Liver (tissue), 9 donors: ENCODE measurements around the gene RAB1A. TPM values are rescaled to one million over a fixed set of nuclear protein-coding genes. Genes with fewer than 3 reads are reported as not detected.

Source experiments
- DNase-seq: peaks from one replicate; pipeline ENCODE4 v3.0.0-alpha.2; 2017; ENCODE audit warnings: low spot score
- H3K27ac ChIP-seq, 2 donors: one replicate each; pipeline ENCODE4 v1.7.0; 2013; ENCODE audit warnings: inconsistent platforms in 2 of 2, low read length in 2 of 2, control low read depth in 1 of 2, low read depth in 1 of 2, mild to moderate bottlenecking in 1 of 2
- H3K27me3 ChIP-seq, 4 donors: one replicate each; pipeline versions ENCODE4 v1.6.1 to v1.7.0; 2013; ENCODE audit warnings: low read length in 3 of 4, inconsistent platforms in 1 of 4, mild to moderate bottlenecking in 1 of 4, moderate library complexity in 1 of 4; ENCODE audit not compliant: control insufficient read depth in 4 of 4, insufficient read depth in 4 of 4
- H3K36me3 ChIP-seq, 4 donors: one replicate each; pipeline versions ENCODE4 v1.6.1 to v1.7.0; 2013; ENCODE audit warnings: low read length in 3 of 4, mild to moderate bottlenecking in 3 of 4, low read depth in 1 of 4, moderate library complexity in 1 of 4; ENCODE audit not compliant: control insufficient read depth in 4 of 4, insufficient read depth in 3 of 4
- H3K4me1 ChIP-seq, 4 donors: one replicate each; pipeline versions ENCODE4 v1.6.1 to v1.7.0; 2013; ENCODE audit warnings: low read length in 3 of 4, mild to moderate bottlenecking in 3 of 4, moderate library complexity in 1 of 4; ENCODE audit not compliant: control insufficient read depth in 4 of 4, insufficient read depth in 4 of 4
- H3K4me3 ChIP-seq, 3 donors: one replicate each; pipeline versions ENCODE4 v1.6.1 to v1.7.0; 2013; ENCODE audit warnings: low read length in 3 of 3, control low read depth in 1 of 3, low read depth in 1 of 3, mild to moderate bottlenecking in 1 of 3
- H3K9ac ChIP-seq, 2 donors: one replicate each; pipeline ENCODE4 v1.7.0; 2013; ENCODE audit warnings: low read length in 2 of 2, mild to moderate bottlenecking in 2 of 2, moderate library complexity in 2 of 2, control low read depth in 1 of 2, low read depth in 1 of 2
- H3K9me3 ChIP-seq, 4 donors: one replicate each; pipeline versions ENCODE4 v1.6.1 to v1.7.0; 2013; ENCODE audit warnings: low read length in 3 of 4; ENCODE audit not compliant: control insufficient read depth in 4 of 4
- EGR1 ChIP-seq, 2 donors: IDR thresholded peaks; 2 replicates each; pipeline ENCODE4 v1.6.1; 2016 to 2018; ENCODE audit warnings: antibody characterized with exemption in 2 of 2, low read depth in 2 of 2
- FOXA1 ChIP-seq: IDR thresholded peaks from 2 replicates; pipeline ENCODE4 v1.6.1; 2016; ENCODE audit warnings: antibody characterized with exemption
- FOXA2 ChIP-seq: IDR thresholded peaks from 2 replicates; pipeline ENCODE4 v1.6.1; 2016; ENCODE audit warnings: antibody characterized with exemption
- GABPA ChIP-seq, 2 donors: IDR thresholded peaks in 1 of 2; conservative IDR thresholded peaks in 1 of 2; 2 replicates each; pipeline ENCODE4 v1.6.1; 2016; ENCODE audit warnings: antibody characterized with exemption in 2 of 2, mild to moderate bottlenecking in 1 of 2, moderate library complexity in 1 of 2
- HNF4A ChIP-seq, 2 donors: conservative IDR thresholded peaks; 2 replicates each; pipeline ENCODE4 v1.6.1; 2016; ENCODE audit warnings: antibody characterized with exemption in 2 of 2, mild to moderate bottlenecking in 2 of 2
- HNF4G ChIP-seq: IDR thresholded peaks from 2 replicates; pipeline ENCODE4 v1.6.1; 2016; ENCODE audit warnings: antibody characterized with exemption
- JUND ChIP-seq, 2 donors: IDR thresholded peaks; 2 replicates each; pipeline ENCODE4 v1.6.1; 2016; ENCODE audit warnings: antibody characterized with exemption in 2 of 2
- NR2F2 ChIP-seq: IDR thresholded peaks from 2 replicates; pipeline ENCODE4 v1.6.1; 2016; ENCODE audit warnings: antibody characterized with exemption
- RAD21 ChIP-seq, 2 donors: IDR thresholded peaks; 2 replicates each; pipeline ENCODE4 v1.6.1; 2016; ENCODE audit warnings: antibody characterized with exemption in 2 of 2, mild to moderate bottlenecking in 2 of 2
- RXRA ChIP-seq, 2 donors: IDR thresholded peaks; 2 replicates each; pipeline ENCODE4 v1.6.1; 2017 to 2018; ENCODE audit warnings: antibody characterized with exemption in 2 of 2, mild to moderate bottlenecking in 1 of 2
- SP1 ChIP-seq: IDR thresholded peaks from 2 replicates; pipeline ENCODE4 v1.6.1; 2018; ENCODE audit warnings: antibody characterized with exemption, mild to moderate bottlenecking
- TAF1 ChIP-seq: conservative IDR thresholded peaks from 2 replicates; pipeline ENCODE4 v1.6.1; 2016; ENCODE audit warnings: antibody characterized with exemption, mild to moderate bottlenecking
- YY1 ChIP-seq: IDR thresholded peaks from 2 replicates; pipeline ENCODE4 v1.6.1; 2016; ENCODE audit warnings: antibody characterized with exemption, mild to moderate bottlenecking
- WGBS: extraction: QIAGEN DNeasy Blood & Tissue Kit; methylation state at CpG from one replicate; pipeline ENCODE4 v1.1.7; 2013; 5-methylcytosine and 5-hydroxymethylcytosine counted together
- polyA plus RNA-seq, 2 donors: library from polyadenylated mRNA; stranded (reverse) in 1 of 2; unstranded in 1 of 2; fragments of 200-250 nt in 1 of 2; fragments of >200 nt in 1 of 2; fragmentation: Nextera tagmentation in 1 of 2; extraction: Ambion mirVana in 1 of 2; gene quantifications; one replicate each; pipeline versions ENCODE4 v1.2.1 to v1.2.3, GENCODE V29; 2013 to 2015
- total RNA-seq, 2 donors: library from RNA; depleted of rRNA; stranded (reverse); fragments of >200 nt; gene quantifications; one replicate each; pipeline ENCODE4 v1.2.3, GENCODE V29; 2014
- TF ChIP-seq, protein P1 (sequence below): IDR thresholded peaks from 2 replicates; pipeline ENCODE4 v1.6.1; 2016; ENCODE audit warnings: antibody characterized with exemption
- TF ChIP-seq, protein P2 (sequence below): fragments of 150-350 bp; IDR thresholded peaks from 2 replicates; pipeline ENCODE4 v1.5.1; 2017; ENCODE audit warnings: improper control_type of control experiment, low read depth, low read length; ENCODE audit not compliant: missing input control
- TF ChIP-seq, protein P3 (sequence below): IDR thresholded peaks from 2 replicates; pipeline ENCODE4 v1.6.1; 2016; ENCODE audit warnings: antibody characterized with exemption, mild to moderate bottlenecking
- TF ChIP-seq, protein P4 (sequence below): IDR thresholded peaks from 2 replicates; pipeline ENCODE4 v1.6.1; 2016; ENCODE audit warnings: antibody characterized with exemption
- TF ChIP-seq, protein P5 (sequence below): IDR thresholded peaks from 2 replicates; pipeline ENCODE4 v1.6.1; 2016; ENCODE audit warnings: antibody characterized with exemption
- donor health status: healthy.
- donor health status: healthy.
- donor health status: healthy.
- donor health status: healthy.
- donor health status: healthy.

RAB1A gene
- total and polyA plus RNA-seq, 4 donors: 52.8 to 89.7 (median 77.8) TPM

DNA sequence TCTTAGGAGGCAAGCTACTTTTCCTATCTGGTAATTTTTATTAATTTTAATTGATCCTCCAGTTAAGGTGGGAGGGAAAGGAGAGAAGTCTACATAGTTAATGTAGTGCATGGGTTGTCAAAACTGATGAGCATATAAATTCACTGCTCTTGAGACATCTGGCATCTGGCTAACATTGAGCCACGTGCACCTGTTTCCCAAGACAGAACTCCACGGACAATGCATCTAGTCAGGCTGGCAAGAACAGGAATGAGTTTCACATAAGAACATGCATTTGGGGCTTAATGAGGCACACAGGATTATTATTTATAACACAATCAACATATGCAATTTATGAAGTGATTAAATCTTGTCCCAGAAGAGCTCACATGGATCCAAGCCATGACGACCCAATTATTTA is 16.2 kb upstream of the RAB1A start (continued):
- TF ChIP-seq FOXA1 (no peak), GABPA (IDR thresholded peaks at IDR 0.05 in 1 of 2, conservative IDR thresholded peaks at IDR 0.05 in 1 of 2) (no peak), RAD21 (IDR thresholded peaks at IDR 0.05) (no peak)
- TF ChIP-seq, protein P1, sequence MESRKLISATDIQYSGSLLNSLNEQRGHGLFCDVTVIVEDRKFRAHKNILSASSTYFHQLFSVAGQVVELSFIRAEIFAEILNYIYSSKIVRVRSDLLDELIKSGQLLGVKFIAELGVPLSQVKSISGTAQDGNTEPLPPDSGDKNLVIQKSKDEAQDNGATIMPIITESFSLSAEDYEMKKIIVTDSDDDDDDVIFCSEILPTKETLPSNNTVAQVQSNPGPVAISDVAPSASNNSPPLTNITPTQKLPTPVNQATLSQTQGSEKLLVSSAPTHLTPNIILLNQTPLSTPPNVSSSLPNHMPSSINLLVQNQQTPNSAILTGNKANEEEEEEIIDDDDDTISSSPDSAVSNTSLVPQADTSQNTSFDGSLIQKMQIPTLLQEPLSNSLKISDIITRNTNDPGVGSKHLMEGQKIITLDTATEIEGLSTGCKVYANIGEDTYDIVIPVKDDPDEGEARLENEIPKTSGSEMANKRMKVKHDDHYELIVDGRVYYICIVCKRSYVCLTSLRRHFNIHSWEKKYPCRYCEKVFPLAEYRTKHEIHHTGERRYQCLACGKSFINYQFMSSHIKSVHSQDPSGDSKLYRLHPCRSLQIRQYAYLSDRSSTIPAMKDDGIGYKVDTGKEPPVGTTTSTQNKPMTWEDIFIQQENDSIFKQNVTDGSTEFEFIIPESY: no peak

DNA sequence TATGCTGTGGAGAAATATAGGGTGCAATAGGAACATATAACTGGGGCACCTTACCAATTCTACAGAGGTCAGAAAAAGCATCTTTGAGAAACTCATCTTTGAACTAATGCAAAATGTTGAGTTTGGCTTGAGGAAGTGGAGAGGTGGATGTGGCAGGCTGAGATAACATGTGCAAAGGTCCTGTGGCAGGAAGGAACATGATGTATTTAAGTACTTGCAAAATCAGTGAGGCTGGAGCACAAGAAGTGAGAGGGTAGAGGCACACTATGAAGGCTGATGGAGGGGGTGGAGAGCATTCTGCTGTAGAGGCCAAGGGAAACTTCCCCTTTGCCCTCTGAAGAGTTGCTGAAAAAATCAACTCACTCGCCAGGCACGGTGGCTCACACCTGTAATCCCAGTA is 14.7 kb upstream of the RAB1A start:
- no peak for DNase-seq
- WGBS: 44% methylated on average over 2 of the region's 2 CpGs
- Histone ChIP-seq H3K4me3 (no peak overlapping the region), H3K36me3 (no peaks in the 10 kb centered on the region), H3K9ac (no peak overlapping the region), H3K9me3 (no peaks in the 10 kb centered on the region), H3K27me3 (no peaks in the 10 kb centered on the region), H3K27ac (no peak overlapping the region), H3K4me1 (no peaks in the 10 kb centered on the region)
- TF ChIP-seq GABPA (IDR thresholded peaks at IDR 0.05 in 1 of 2, conservative IDR thresholded peaks at IDR 0.05 in 1 of 2) (no peak), YY1 (no peak), FOXA2 (no peak), HNF4G (no peak), SP1 (no peak), TAF1 (no peak), JUND (IDR thresholded peaks at IDR 0.05) (no peak), FOXA1 (no peak), NR2F2 (no peak), RXRA (IDR thresholded peaks at IDR 0.05) (no peak), HNF4A (conservative IDR thresholded peaks at IDR 0.05) (no peak), RAD21 (IDR thresholded peaks at IDR 0.05) (no peak), EGR1 (IDR thresholded peaks at IDR 0.05; ENCODE audit: low read depth in 2 of 2) (no peak)
- TF ChIP-seq, protein P2, sequence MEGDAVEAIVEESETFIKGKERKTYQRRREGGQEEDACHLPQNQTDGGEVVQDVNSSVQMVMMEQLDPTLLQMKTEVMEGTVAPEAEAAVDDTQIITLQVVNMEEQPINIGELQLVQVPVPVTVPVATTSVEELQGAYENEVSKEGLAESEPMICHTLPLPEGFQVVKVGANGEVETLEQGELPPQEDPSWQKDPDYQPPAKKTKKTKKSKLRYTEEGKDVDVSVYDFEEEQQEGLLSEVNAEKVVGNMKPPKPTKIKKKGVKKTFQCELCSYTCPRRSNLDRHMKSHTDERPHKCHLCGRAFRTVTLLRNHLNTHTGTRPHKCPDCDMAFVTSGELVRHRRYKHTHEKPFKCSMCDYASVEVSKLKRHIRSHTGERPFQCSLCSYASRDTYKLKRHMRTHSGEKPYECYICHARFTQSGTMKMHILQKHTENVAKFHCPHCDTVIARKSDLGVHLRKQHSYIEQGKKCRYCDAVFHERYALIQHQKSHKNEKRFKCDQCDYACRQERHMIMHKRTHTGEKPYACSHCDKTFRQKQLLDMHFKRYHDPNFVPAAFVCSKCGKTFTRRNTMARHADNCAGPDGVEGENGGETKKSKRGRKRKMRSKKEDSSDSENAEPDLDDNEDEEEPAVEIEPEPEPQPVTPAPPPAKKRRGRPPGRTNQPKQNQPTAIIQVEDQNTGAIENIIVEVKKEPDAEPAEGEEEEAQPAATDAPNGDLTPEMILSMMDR: no peak
- TF ChIP-seq, protein P3, sequence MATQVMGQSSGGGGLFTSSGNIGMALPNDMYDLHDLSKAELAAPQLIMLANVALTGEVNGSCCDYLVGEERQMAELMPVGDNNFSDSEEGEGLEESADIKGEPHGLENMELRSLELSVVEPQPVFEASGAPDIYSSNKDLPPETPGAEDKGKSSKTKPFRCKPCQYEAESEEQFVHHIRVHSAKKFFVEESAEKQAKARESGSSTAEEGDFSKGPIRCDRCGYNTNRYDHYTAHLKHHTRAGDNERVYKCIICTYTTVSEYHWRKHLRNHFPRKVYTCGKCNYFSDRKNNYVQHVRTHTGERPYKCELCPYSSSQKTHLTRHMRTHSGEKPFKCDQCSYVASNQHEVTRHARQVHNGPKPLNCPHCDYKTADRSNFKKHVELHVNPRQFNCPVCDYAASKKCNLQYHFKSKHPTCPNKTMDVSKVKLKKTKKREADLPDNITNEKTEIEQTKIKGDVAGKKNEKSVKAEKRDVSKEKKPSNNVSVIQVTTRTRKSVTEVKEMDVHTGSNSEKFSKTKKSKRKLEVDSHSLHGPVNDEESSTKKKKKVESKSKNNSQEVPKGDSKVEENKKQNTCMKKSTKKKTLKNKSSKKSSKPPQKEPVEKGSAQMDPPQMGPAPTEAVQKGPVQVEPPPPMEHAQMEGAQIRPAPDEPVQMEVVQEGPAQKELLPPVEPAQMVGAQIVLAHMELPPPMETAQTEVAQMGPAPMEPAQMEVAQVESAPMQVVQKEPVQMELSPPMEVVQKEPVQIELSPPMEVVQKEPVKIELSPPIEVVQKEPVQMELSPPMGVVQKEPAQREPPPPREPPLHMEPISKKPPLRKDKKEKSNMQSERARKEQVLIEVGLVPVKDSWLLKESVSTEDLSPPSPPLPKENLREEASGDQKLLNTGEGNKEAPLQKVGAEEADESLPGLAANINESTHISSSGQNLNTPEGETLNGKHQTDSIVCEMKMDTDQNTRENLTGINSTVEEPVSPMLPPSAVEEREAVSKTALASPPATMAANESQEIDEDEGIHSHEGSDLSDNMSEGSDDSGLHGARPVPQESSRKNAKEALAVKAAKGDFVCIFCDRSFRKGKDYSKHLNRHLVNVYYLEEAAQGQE: no peak
- TF ChIP-seq, protein P4, sequence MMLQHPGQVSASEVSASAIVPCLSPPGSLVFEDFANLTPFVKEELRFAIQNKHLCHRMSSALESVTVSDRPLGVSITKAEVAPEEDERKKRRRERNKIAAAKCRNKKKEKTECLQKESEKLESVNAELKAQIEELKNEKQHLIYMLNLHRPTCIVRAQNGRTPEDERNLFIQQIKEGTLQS: no peak
- TF ChIP-seq, protein P1: no peak
- TF ChIP-seq, protein P5, sequence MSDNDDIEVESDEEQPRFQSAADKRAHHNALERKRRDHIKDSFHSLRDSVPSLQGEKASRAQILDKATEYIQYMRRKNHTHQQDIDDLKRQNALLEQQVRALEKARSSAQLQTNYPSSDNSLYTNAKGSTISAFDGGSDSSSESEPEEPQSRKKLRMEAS: no peak
